A673 (cell line): ENCODE results near the gene KLHL35.

ENCODE experiments used
- CTCF ChIP-seq: fragments of 300-800, 200-600 bp; sonication (generic); conservative IDR thresholded peaks from 2 replicates; pipeline ENCODE4 v1.5.1; 2017; ENCODE audit warnings: low read depth, mild to moderate bottlenecking, antibody characterized with exemption, low read length, moderate library complexity, mixed read lengths
- EZH2 ChIP-seq: fragments of 200-600 bp; sonication (generic); IDR thresholded peaks from 2 replicates; pipeline ENCODE4 v1.6.1; 2017; ENCODE audit warnings: borderline replicate concordance, low read depth, mild to moderate bottlenecking, mixed read lengths, antibody characterized with exemption, low read length; ENCODE audit not compliant: poor library complexity, severe bottlenecking

GRCh38 chr11:75435571-75435925 lies 2.5 kb upstream of the KLHL35 start:
- TF ChIP-seq CTCF (no peak), EZH2 (no peak)
